Panc1 (cell line): Measurements from ENCODE around the gene TM4SF4. TPM values are rescaled to one million over a fixed set of nuclear protein-coding genes. Genes with fewer than 3 reads are reported as not detected.

Experiments used
- ATAC-seq: fragments of 200-7000 bp; cut with Tn5 transposase; 2 replicates; pipeline ENCODE4 v1.9.1; 2020; ENCODE audit warnings: mild to moderate bottlenecking, moderate library complexity
- BruUV-seq: library from RNA; stranded (reverse); fragments of 400-500 nt; replicated peaks from 2 replicates; lab custom pipeline; 2021; lab: Mats Ljungman, UMichigan
- CTCF ChIA-PET: fragments of 300-600 bp; sonication (Branson Sonifier 250); formaldehyde crosslinking; loops from one replicate; lab custom pipeline; 2022; ENCODE audit warnings: antibody characterized with exemption; lab: Charles Lee
- POLR2A ChIA-PET: fragments of 300-600 bp; sonication (Branson Sonifier 250); formaldehyde crosslinking; loops from one replicate; lab custom pipeline; 2022; ENCODE audit warnings: antibody characterized with exemption; lab: Charles Lee
- DNase-seq: peaks from one replicate; pipeline ENCODE4 v3.0.0-alpha.2; 2010; ENCODE audit warnings: low read depth, low spot score
- H3K27ac ChIP-seq: 2 replicates; pipeline ENCODE4 v1.5.1; 2011; ENCODE audit warnings: mild to moderate bottlenecking, low read length, inconsistent platforms
- H3K27me3 ChIP-seq: fragments of 200-500 bp; sonication (Bioruptor generic); 2 replicates; pipeline ENCODE4 v1.6.0; 2014; ENCODE audit warnings: low read length, inconsistent platforms; ENCODE audit not compliant: control insufficient read depth, insufficient read depth
- H3K36me3 ChIP-seq: fragments of 200-500 bp; sonication (Bioruptor generic); 2 replicates; pipeline ENCODE4 v1.5.1; 2014; ENCODE audit warnings: inconsistent platforms, mild to moderate bottlenecking, low read length, moderate library complexity; ENCODE audit not compliant: control insufficient read depth, insufficient read depth
- H3K4me1 ChIP-seq: 2 replicates; pipeline ENCODE4 v1.5.1; 2011; ENCODE audit warnings: inconsistent platforms, mild to moderate bottlenecking, low read length, moderate library complexity; ENCODE audit not compliant: control insufficient read depth, insufficient read depth
- H3K4me3 ChIP-seq, 2 experiments: 2 replicates each; pipeline ENCODE4 v1.5.1; 2011 to 2012; ENCODE audit warnings: low read depth in 2 of 2, low read length in 2 of 2, mild to moderate bottlenecking in 2 of 2, inconsistent platforms in 1 of 2, moderate library complexity in 1 of 2
- H3K9me3 ChIP-seq: fragments of 200-500 bp; sonication (Bioruptor generic); 2 replicates; pipeline ENCODE4 v1.5.1; 2014; ENCODE audit warnings: low read depth, mild to moderate bottlenecking, inconsistent platforms, low read length, moderate library complexity; ENCODE audit not compliant: control insufficient read depth, insufficient read depth
- POLR2AphosphoS5 ChIP-seq: IDR thresholded peaks from 2 replicates; pipeline ENCODE4 v1.6.1; 2012; ENCODE audit warnings: mild to moderate bottlenecking, low read depth, low read length, moderate library complexity
- SIN3A ChIP-seq: IDR thresholded peaks from 2 replicates; pipeline ENCODE4 v1.6.1; 2012; ENCODE audit warnings: low read depth, mild to moderate bottlenecking, low read length, moderate library complexity, borderline replicate concordance; ENCODE audit not compliant: insufficient read depth
- TCF7L2 ChIP-seq: IDR thresholded peaks from 2 replicates; pipeline ENCODE4 v1.6.1; 2011; ENCODE audit warnings: mild to moderate bottlenecking, low read depth, low read length, inconsistent platforms
- in situ Hi-C: cut with HindIII; loops from 2 replicates; pipeline ENCODE4 v1.10.0; 2016; ENCODE audit warnings: low sequenced_read_pairs, low pct_unique_long_range_greater_than_20kb
- intact Hi-C: fragments of 100-400 bp; cut with micrococcal nuclease; formaldehyde crosslinking; loops from one replicate; pipeline ENCODE4 v1.10.0; 2022; ENCODE audit not compliant: unreplicated experiment
- total RNA-seq: library from RNA; stranded (reverse); gene quantifications from one replicate; pipeline ENCODE4 v1.2.1, GENCODE V29; 2021; ENCODE audit not compliant: unreplicated experiment
- TF ChIP-seq, protein P1 (sequence below), 2 experiments: IDR thresholded peaks; 2 replicates each; pipeline ENCODE4 v1.6.1; 2011 to 2012; ENCODE audit warnings: low read depth in 2 of 2, control low read depth in 1 of 2, low read length in 1 of 2, mild to moderate bottlenecking in 1 of 2, moderate library complexity in 1 of 2; ENCODE audit not compliant: insufficient read depth in 1 of 2
- TF ChIP-seq, protein P2 (sequence below): fragments of 450-650 bp; IDR thresholded peaks from 2 replicates; pipeline ENCODE4 v1.5.1; 2017; ENCODE audit warnings: mild to moderate bottlenecking

TM4SF4 gene
- total RNA-seq, 1 experiment from 2014 or later: 0.46 TPM

DNA sequence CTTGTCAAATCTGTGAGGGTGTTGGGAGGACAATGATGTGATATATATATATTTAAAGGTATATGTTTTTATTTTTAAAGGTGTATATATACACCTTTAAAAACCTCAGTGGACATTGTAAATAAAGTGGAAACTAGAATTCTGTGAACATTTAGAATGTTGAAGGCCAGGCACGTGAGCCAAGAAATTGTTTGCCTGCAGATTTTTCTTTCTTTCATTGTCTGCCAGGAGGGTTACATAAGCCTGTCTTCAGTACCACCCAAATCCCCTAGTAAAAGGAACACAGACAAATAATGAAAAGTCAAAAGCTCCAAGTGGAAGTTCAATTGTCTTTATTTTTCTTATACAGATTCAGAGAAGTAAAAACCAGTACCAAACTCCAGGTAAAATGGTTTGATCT, 42.4 kb downstream of the TM4SF4 start:
- H3K27me3 ChIP-seq: no peaks in the 10 kb centered on the region
- no peak overlapping the region for H3K4me3 ChIP-seq
- no peak for TF ChIP-seq POLR2AphosphoS5
- TF ChIP-seq SIN3A: no peak
- TF ChIP-seq, protein P1, sequence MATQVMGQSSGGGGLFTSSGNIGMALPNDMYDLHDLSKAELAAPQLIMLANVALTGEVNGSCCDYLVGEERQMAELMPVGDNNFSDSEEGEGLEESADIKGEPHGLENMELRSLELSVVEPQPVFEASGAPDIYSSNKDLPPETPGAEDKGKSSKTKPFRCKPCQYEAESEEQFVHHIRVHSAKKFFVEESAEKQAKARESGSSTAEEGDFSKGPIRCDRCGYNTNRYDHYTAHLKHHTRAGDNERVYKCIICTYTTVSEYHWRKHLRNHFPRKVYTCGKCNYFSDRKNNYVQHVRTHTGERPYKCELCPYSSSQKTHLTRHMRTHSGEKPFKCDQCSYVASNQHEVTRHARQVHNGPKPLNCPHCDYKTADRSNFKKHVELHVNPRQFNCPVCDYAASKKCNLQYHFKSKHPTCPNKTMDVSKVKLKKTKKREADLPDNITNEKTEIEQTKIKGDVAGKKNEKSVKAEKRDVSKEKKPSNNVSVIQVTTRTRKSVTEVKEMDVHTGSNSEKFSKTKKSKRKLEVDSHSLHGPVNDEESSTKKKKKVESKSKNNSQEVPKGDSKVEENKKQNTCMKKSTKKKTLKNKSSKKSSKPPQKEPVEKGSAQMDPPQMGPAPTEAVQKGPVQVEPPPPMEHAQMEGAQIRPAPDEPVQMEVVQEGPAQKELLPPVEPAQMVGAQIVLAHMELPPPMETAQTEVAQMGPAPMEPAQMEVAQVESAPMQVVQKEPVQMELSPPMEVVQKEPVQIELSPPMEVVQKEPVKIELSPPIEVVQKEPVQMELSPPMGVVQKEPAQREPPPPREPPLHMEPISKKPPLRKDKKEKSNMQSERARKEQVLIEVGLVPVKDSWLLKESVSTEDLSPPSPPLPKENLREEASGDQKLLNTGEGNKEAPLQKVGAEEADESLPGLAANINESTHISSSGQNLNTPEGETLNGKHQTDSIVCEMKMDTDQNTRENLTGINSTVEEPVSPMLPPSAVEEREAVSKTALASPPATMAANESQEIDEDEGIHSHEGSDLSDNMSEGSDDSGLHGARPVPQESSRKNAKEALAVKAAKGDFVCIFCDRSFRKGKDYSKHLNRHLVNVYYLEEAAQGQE (IDR thresholded peaks at IDR 0.05; ENCODE audit: insufficient read depth in 1 of 2, low read depth in 2 of 2, low read length in 1 of 2): no peak
- TF ChIP-seq TCF7L2: no peak
- TF ChIP-seq, protein P2, sequence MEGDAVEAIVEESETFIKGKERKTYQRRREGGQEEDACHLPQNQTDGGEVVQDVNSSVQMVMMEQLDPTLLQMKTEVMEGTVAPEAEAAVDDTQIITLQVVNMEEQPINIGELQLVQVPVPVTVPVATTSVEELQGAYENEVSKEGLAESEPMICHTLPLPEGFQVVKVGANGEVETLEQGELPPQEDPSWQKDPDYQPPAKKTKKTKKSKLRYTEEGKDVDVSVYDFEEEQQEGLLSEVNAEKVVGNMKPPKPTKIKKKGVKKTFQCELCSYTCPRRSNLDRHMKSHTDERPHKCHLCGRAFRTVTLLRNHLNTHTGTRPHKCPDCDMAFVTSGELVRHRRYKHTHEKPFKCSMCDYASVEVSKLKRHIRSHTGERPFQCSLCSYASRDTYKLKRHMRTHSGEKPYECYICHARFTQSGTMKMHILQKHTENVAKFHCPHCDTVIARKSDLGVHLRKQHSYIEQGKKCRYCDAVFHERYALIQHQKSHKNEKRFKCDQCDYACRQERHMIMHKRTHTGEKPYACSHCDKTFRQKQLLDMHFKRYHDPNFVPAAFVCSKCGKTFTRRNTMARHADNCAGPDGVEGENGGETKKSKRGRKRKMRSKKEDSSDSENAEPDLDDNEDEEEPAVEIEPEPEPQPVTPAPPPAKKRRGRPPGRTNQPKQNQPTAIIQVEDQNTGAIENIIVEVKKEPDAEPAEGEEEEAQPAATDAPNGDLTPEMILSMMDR: no peak
- in situ Hi-C loops: no loop called here
- ChIA-PET CTCF (no interaction called here), POLR2A (no interaction called here)
- H3K4me1 ChIP-seq: peaks cover 56% of the 10 kb centered on the region
- no TSS peak for BruUV-seq
- intact Hi-C loops: no loop called here
- peak overlapping the region; percentile 98 for H3K27ac ChIP-seq
- peaks cover 42% of the 10 kb centered on the region for H3K36me3 ChIP-seq
- DNase-seq (no peak), ATAC-seq (no peak)
- H3K9me3 ChIP-seq: no peaks in the 10 kb centered on the region

DNA sequence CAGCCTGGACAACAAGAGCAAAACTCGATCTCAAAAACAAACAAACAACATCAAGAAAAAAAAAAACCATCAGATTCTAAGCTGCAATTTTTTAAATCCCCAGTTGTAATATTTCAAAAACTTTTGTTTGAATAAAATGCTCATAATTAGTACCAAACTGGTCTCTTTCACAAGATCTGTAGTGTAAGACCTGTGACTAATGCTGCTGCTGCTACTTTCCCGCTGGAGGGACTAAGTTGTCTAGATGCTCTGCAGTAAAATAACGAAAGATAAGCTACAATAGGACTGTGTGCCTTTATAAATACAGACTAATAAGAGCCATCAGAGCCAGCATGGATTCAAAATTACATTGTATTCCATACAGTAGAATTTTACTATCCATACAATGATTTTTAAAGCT, 45.4 kb downstream of the TM4SF4 start:
- BruUV-seq: no TSS peak
- no peak for ATAC-seq
- intact Hi-C loops (no loop called here), in situ Hi-C loops (no loop called here)
- CTCF ChIA-PET: no interaction called here
- no peaks in the 10 kb centered on the region for H3K9me3 ChIP-seq
- peaks cover 59% of the 10 kb centered on the region for H3K36me3 ChIP-seq
- POLR2A ChIA-PET: no interaction called here
- DNase-seq: no peak
- H3K27ac ChIP-seq: peak overlapping the region; percentile 82
- H3K4me1 ChIP-seq: peaks cover 30% of the 10 kb centered on the region
- TF ChIP-seq, protein P2: no peak
- no peak for TF ChIP-seq POLR2AphosphoS5
- TF ChIP-seq, protein P1 (IDR thresholded peaks at IDR 0.05; ENCODE audit: insufficient read depth in 1 of 2, low read depth in 2 of 2, low read length in 1 of 2): no peak
- TF ChIP-seq TCF7L2: no peak
- TF ChIP-seq SIN3A: no peak
- no peak overlapping the region for H3K4me3 ChIP-seq
- no peaks in the 10 kb centered on the region for H3K27me3 ChIP-seq
